Measurements from ENCODE around the gene HIC2. TPM values are rescaled to one million over a fixed set of nuclear protein-coding genes. Genes with fewer than 3 reads are reported as not detected.
A peak's percentile ranks its signal among the peaks of the same experiment; 100 is the strongest.
"Not testable (repeated sequence)": the region's sequence is repeated elsewhere in the genome, so short reads cannot be mapped to it uniquely, and the experiment has no call there.

Gene HIC2
- total and polyA plus RNA-seq, 7 donors: 0.94 to 3.2 (median 2.2) TPM

- DNase-seq; H3K27ac ChIP-seq; H3K27me3 ChIP-seq (ENCODE audit: insufficient read depth in 3 of 3, low read length in 2 of 3); H3K4me1 ChIP-seq; intact Hi-C loops (cut with DNase I); H3K9me3 ChIP-seq; H3K36me3 ChIP-seq (ENCODE audit: insufficient read depth in 1 of 2, low read depth in 1 of 2); H3K4me3 ChIP-seq: not testable (repeated sequence)
- peak; percentile 68 to 80 (median 74) for ATAC-seq
- WGBS, 3 donors: no CpG with 5 or more reads among the region's 10 CpGs
Observed at GRCh38 chr22:21440018-21440636, 23.0 kb downstream of the HIC2 start.

- H3K27me3 ChIP-seq (ENCODE audit: insufficient read depth in 3 of 3, low read length in 2 of 3); H3K36me3 ChIP-seq (ENCODE audit: insufficient read depth in 1 of 2, low read depth in 1 of 2); H3K4me3 ChIP-seq; DNase-seq; H3K4me1 ChIP-seq; intact Hi-C loops (cut with DNase I); H3K9me3 ChIP-seq; H3K27ac ChIP-seq: not testable (repeated sequence)
- no CpG with 5 or more reads among the region's 16 CpGs for WGBS, 3 donors
- ATAC-seq: peak; percentile 23 to 67 (median 55)
Observed at GRCh38 chr22:21440676-21441075, 23.5 kb downstream of the HIC2 start.

GRCh38 chr22:21441170-21441569 is 24.0 kb downstream of the HIC2 start:
- WGBS, 3 donors: 80 to 93% (median 91%) methylated on average over 2 of the region's 6 CpGs
- H3K4me1 ChIP-seq; H3K9me3 ChIP-seq; ATAC-seq; H3K27me3 ChIP-seq (ENCODE audit: insufficient read depth in 3 of 3, low read length in 2 of 3); H3K27ac ChIP-seq; H3K4me3 ChIP-seq; intact Hi-C loops (cut with DNase I): not testable (repeated sequence)
- peak; percentile 1 to 30 for DNase-seq
- H3K36me3 ChIP-seq (ENCODE audit: insufficient read depth in 1 of 2, low read depth in 1 of 2): peaks cover 0 to 14% of the 10 kb centered on the region in 2 donors

- peak; percentile 34 to 55 (median 46) for ATAC-seq
- intact Hi-C loops (cut with DNase I); H3K27me3 ChIP-seq (ENCODE audit: insufficient read depth in 3 of 3, low read length in 2 of 3); H3K27ac ChIP-seq; H3K4me3 ChIP-seq; DNase-seq; H3K4me1 ChIP-seq; H3K9me3 ChIP-seq: not testable (repeated sequence)
- peaks cover 0 to 22% of the 10 kb centered on the region in 2 donors for H3K36me3 ChIP-seq (ENCODE audit: insufficient read depth in 1 of 2, low read depth in 1 of 2)
- no CpG with 5 or more reads among the region's 9 CpGs for WGBS, 3 donors
Observed at GRCh38 chr22:21442123-21442522, 25.0 kb downstream of the HIC2 start.

GRCh38 chr22:21442646-21443045 is 25.5 kb downstream of the HIC2 start:
- H3K4me1 ChIP-seq; H3K27ac ChIP-seq; H3K27me3 ChIP-seq (ENCODE audit: insufficient read depth in 3 of 3, low read length in 2 of 3); ATAC-seq; intact Hi-C loops (cut with DNase I); H3K9me3 ChIP-seq; H3K4me3 ChIP-seq: not testable (repeated sequence)
- WGBS, 3 donors: 94 to 100% methylated on average over 1 of the region's 15 CpGs; no CpG with 5 or more reads in 1 of the 3 donors
- peaks cover 0 to 22% of the 10 kb centered on the region in 2 donors for H3K36me3 ChIP-seq (ENCODE audit: insufficient read depth in 1 of 2, low read depth in 1 of 2)
- peak in 1 of 2 donors; percentile 7 for DNase-seq

GRCh38 chr22:21443057-21443734 is 26.0 kb downstream of the HIC2 start:
- DNase-seq: peak; percentile 7 to 39
- TF ChIP-seq CTCF (IDR thresholded peaks at IDR 0.05): no peak
- H3K27ac ChIP-seq: no peak overlapping the region
- H3K4me3 ChIP-seq: no peak overlapping the region
- ATAC-seq: no peak
- WGBS, 3 donors: 93 to 96% (median 94%) methylated on average over 12 to 13 of the region's 13 CpGs
- no peaks in the 10 kb centered on the region for H3K27me3 ChIP-seq (ENCODE audit: insufficient read depth in 3 of 3, low read length in 2 of 3)
- H3K36me3 ChIP-seq (ENCODE audit: insufficient read depth in 1 of 2, low read depth in 1 of 2): peaks cover 0 to 26% of the 10 kb centered on the region in 2 donors
- H3K9me3 ChIP-seq: no peaks in the 10 kb centered on the region
- intact Hi-C loops (cut with DNase I): no loop called here
- H3K4me1 ChIP-seq: peaks cover 7% of the 10 kb centered on the region

- WGBS, 3 donors: 92 to 94% (median 93%) methylated on average over 15 to 16 of the region's 16 CpGs
- intact Hi-C loops (cut with DNase I): no loop called here
- Histone ChIP-seq H3K9me3 (no peaks in the 10 kb centered on the region), H3K4me3 (no peak overlapping the region), H3K27ac (no peak overlapping the region), H3K36me3 (ENCODE audit: insufficient read depth in 1 of 2, low read depth in 1 of 2) (peaks cover 0 to 26% of the 10 kb centered on the region in 2 donors), H3K27me3 (ENCODE audit: insufficient read depth in 3 of 3, low read length in 2 of 3) (no peaks in the 10 kb centered on the region), H3K4me1 (peaks cover 7% of the 10 kb centered on the region)
- ATAC-seq (no peak), DNase-seq (peak in 1 of 2 donors; percentile 6)
- TF ChIP-seq CTCF (IDR thresholded peaks at IDR 0.05): no peak
Observed at GRCh38 chr22:21443735-21444421, 26.7 kb downstream of the HIC2 start.

Measured in psoas muscle (tissue), 8 donors.